SIG-M5 treated with dmso at 0.1 percent for 504 hours (cell line): Measurements from ENCODE around the gene TTC6.

ENCODE experiments used
- DNase-seq: peaks from one replicate; lab custom pipeline; 2025; ENCODE audit not compliant: unreplicated experiment; lab: John Stamatoyannopoulos, UW

TTC6 gene

DNA sequence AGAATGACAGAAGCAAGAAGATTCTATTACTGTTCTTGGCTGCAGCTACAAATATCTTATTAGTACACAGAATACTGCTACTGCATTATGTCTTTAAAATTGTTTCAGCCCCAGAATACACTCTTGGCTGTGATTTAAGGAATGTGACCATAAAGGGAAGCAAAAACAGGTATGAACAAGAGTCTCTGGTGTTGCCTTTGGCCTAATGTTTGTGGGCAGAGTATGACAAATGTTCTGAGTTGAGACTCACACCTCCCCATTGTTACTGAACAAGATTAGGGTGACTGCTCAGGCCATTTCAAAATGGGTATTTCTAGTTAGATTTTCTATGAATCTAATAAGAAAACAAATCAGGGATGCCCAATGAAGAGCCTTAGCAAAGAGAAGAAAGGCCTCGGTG, 28.5 kb downstream of the TTC6 start:
- no peak for DNase-seq

DNA sequence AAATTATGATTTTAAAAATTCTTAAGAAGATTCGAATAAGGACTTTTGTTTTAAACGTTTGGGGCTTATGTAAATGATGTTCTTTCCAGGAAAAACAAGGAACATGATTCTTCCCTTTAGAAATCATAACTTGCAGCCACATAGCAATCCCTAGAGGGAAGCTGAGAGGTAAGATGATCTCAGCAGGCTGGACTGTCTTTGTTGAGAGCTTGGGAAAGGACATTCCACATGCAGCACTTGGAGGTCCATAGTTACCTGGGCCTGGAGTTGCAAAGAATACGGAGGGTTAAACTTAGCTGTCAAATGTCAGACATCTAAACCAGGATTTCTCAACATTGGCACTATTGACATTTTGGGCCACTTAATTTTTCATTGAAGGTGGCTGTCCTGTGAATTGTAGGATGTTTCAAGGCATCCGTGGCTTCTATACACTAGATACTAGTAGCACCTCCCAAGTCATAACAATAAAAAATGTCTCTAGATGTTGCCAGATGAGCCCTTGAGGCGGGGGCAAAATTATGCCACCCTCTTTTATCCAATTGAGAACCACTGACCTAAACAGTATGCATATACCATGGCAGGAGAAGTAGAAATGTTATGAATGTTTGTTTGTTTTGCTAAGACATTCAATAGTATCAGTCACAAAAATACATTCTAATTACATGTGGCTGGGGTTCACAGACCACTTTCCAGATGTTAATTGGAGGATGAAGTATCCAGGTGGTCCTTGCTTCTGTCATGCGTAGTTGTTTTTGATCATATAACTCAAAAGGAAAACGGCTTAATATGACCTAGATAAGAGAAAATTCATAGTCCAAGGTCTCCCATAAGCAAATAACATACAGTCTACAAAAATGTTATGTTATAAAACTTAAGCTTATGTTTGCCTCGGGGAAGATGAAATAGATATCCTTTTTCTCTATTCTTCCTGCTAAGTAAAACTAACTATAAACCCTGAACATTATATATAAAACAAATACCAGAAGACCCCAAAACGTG, 30.5 kb downstream of the TTC6 start:
- no peak for DNase-seq

DNA sequence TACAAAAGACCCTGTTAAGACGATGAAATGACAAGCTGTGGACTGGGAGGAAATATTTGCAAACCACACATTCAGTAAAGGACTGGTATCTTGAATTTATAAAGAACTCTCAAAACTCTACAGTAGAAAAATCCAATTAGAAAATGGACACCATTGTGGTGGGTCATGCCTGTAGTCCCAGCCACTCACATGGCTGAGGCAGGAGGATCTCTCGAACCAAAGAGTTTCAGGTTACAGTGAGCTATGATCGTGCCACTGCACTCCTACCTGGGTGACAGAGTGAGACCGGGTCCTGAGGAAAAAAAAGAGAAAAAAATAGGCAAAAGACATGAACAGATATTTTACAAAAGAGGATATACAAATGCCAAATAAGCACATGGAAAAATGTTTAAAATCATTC, 41.9 kb downstream of the TTC6 start:
- no peak for DNase-seq

GRCh38 chr14:37638599-37638998, 43.2 kb downstream of the TTC6 start:
- no peak for DNase-seq

DNA sequence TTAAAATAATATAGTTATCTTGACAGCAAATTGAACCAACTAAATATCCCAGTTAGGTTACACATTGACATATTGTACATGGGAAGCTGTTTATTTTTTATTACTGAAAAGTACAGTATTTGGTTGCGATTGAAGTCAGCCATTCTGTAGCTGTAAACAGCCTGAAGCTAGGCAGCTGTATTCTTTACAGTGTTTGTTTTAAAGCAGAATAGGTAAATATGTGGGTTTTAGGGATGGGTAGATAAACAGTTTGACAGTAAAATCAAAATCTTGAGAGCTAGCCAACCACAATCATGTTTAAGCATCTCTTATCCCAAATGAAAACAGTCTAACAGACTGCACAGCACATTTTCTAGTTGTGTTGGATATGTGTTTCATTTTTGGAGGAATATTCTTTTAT, 45.7 kb downstream of the TTC6 start:
- DNase-seq = no peak

- DNase-seq = no peak
These were observed 46.7 kb downstream of the TTC6 start for GRCh38 chr14:37642125-37642524.

DNA sequence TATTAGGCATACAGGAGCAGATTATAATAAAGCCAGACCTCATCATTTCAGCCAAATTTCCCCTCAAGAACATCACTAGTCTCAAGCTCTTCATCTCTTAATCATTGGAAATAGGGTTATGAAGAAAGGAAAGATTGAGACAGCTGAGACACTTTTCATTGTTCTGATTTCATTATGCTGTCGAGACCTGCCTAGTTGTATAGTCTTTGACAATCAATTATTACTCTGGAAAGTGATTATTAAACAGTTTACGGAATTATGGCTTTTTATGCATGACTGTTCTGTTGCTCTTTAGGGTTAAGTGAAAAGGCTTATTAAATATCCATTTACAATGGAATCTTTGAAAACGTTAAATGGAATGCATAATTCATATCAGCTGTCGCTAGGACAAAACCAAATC, 48.3 kb downstream of the TTC6 start:
- no peak for DNase-seq
